Vagina (tissue), 2 donors: ENCODE measurements around the gene MYO3B. TPM values are rescaled to one million over a fixed set of nuclear protein-coding genes. Genes with fewer than 3 reads are reported as not detected.

Experiments
- DNase-seq, 2 donors: peaks; one replicate each; pipeline ENCODE4 v3.0.0-alpha.2; 2017; ENCODE audit errors: extremely low spot score in 2 of 2
- H3K27ac ChIP-seq: fragments of 200-600 bp; sonication (generic); one replicate; pipeline ENCODE4 v1.5.1; 2019
- H3K27me3 ChIP-seq: fragments of 200-600 bp; sonication (generic); one replicate; pipeline ENCODE4 v1.5.1; 2019
- H3K36me3 ChIP-seq, 2 donors: fragments of 200-600 bp; sonication (generic); one replicate each; pipeline ENCODE4 v1.5.1; 2017 to 2019
- H3K4me1 ChIP-seq: fragments of 200-600 bp; sonication (generic); one replicate; pipeline ENCODE4 v1.5.1; 2019
- H3K4me3 ChIP-seq, 2 donors: fragments of 200-600 bp; sonication (generic); 1 replicate in 1 of 2; 2 replicates in 1 of 2; pipeline ENCODE4 v1.5.1; 2016 to 2019
- H3K9me3 ChIP-seq: fragments of 200-600 bp; sonication (generic); one replicate; pipeline ENCODE4 v1.5.1; 2019
- CTCF ChIP-seq, 3 experiments: fragments of 450-650 bp in 2 of 3; fragments of 200-600 bp in 1 of 3; sonication (generic) in 1 of 3; IDR thresholded peaks; one replicate each; pipeline ENCODE4 v1.5.1; 2017 to 2019; ENCODE audit warnings: antibody characterized with exemption in 3 of 3, mild to moderate bottlenecking in 2 of 3, moderate library complexity in 2 of 3
- POLR2A ChIP-seq, 2 donors: fragments of 450-650 bp; IDR thresholded peaks; one replicate each; pipeline ENCODE4 v1.6.1; 2017; ENCODE audit warnings: antibody characterized with exemption in 2 of 2, mild to moderate bottlenecking in 2 of 2, moderate library complexity in 2 of 2
- POLR2AphosphoS5 ChIP-seq, 2 donors: sonication (generic); formaldehyde crosslinking; IDR thresholded peaks; one replicate each; pipeline ENCODE4 v1.9.0; 2017; ENCODE audit warnings: antibody characterized with exemption in 2 of 2, mild to moderate bottlenecking in 2 of 2, low read depth in 1 of 2; ENCODE audit not compliant: insufficient read depth in 1 of 2
- intact Hi-C: fragments of 100-400 bp; cut with DNase I; formaldehyde crosslinking; loops from one replicate; pipeline ENCODE4 v1.15.1; 2023
- total RNA-seq: library from RNA; depleted of rRNA; stranded (reverse); fragments of >200 nt; gene quantifications from one replicate; pipeline ENCODE4 v1.2.3, GENCODE V29; 2016

The MYO3B gene
- total RNA-seq, 1 donor from 2014 or later, result 0.49 TPM

- H3K4me3 ChIP-seq, result no peak overlapping the region
- DNase-seq, result no peak
- H3K27ac ChIP-seq, result no peak overlapping the region
- H3K9me3 ChIP-seq, result no peaks in the 10 kb centered on the region
- intact Hi-C loops, result no loop called here
- H3K4me1 ChIP-seq, result no peaks in the 10 kb centered on the region
- H3K36me3 ChIP-seq, result no peaks in the 10 kb centered on the region
- no peaks in the 10 kb centered on the region for H3K27me3 ChIP-seq
- TF ChIP-seq POLR2AphosphoS5 (IDR thresholded peaks at IDR 0.05; ENCODE audit: insufficient read depth in 1 of 2, low read depth in 1 of 2), result no peak
- TF ChIP-seq CTCF (IDR thresholded peaks at IDR 0.05), result no peak
- no peak for TF ChIP-seq POLR2A (IDR thresholded peaks at IDR 0.05)
These were observed 119.5 kb downstream of the MYO3B start for GRCh38 chr2:170297496-170297895.

- Histone ChIP-seq H3K36me3 (no peaks in the 10 kb centered on the region), H3K4me1 (no peaks in the 10 kb centered on the region), H3K27me3 (no peaks in the 10 kb centered on the region), H3K4me3 (no peak overlapping the region), H3K9me3 (no peaks in the 10 kb centered on the region), H3K27ac (no peak overlapping the region)
- TF ChIP-seq POLR2AphosphoS5 (IDR thresholded peaks at IDR 0.05; ENCODE audit: insufficient read depth in 1 of 2, low read depth in 1 of 2), result no peak
- TF ChIP-seq POLR2A (IDR thresholded peaks at IDR 0.05), result no peak
- no peak for TF ChIP-seq CTCF (IDR thresholded peaks at IDR 0.05)
- intact Hi-C loops, result no loop called here
- DNase-seq, result no peak
These were observed 120.2 kb downstream of the MYO3B start for GRCh38 chr2:170298115-170298514.

GRCh38 chr2:170298861-170299429, 121.0 kb downstream of the MYO3B start:
- DNase-seq, result no peak
- no peak overlapping the region for H3K4me3 ChIP-seq
- no peak for TF ChIP-seq POLR2AphosphoS5 (IDR thresholded peaks at IDR 0.05; ENCODE audit: insufficient read depth in 1 of 2, low read depth in 1 of 2)
- no peaks in the 10 kb centered on the region for H3K9me3 ChIP-seq
- no peaks in the 10 kb centered on the region for H3K27me3 ChIP-seq
- no peaks in the 10 kb centered on the region for H3K4me1 ChIP-seq
- H3K36me3 ChIP-seq, result no peaks in the 10 kb centered on the region
- intact Hi-C loops, result loop anchor here (1.0 kb wide), 1 partner anchor 15 kb away; no protein-coding TSS in a partner anchor
- no peak overlapping the region for H3K27ac ChIP-seq

GRCh38 chr2:170300993-170301392, 123.0 kb downstream of the MYO3B start:
- TF ChIP-seq POLR2AphosphoS5 (IDR thresholded peaks at IDR 0.05; ENCODE audit: insufficient read depth in 1 of 2, low read depth in 1 of 2) (no peak), CTCF (IDR thresholded peaks at IDR 0.05) (no peak), POLR2A (IDR thresholded peaks at IDR 0.05) (no peak)
- H3K27me3 ChIP-seq, result no peaks in the 10 kb centered on the region
- intact Hi-C loops, result no loop called here
- H3K4me1 ChIP-seq, result no peaks in the 10 kb centered on the region
- H3K36me3 ChIP-seq, result no peaks in the 10 kb centered on the region
- H3K4me3 ChIP-seq, result no peak overlapping the region
- no peak overlapping the region for H3K27ac ChIP-seq
- DNase-seq, result no peak
- H3K9me3 ChIP-seq, result no peaks in the 10 kb centered on the region

- DNase-seq, result no peak
- Histone ChIP-seq H3K27me3 (no peaks in the 10 kb centered on the region), H3K27ac (no peak overlapping the region), H3K9me3 (no peaks in the 10 kb centered on the region), H3K4me1 (no peaks in the 10 kb centered on the region), H3K4me3 (no peak overlapping the region), H3K36me3 (no peaks in the 10 kb centered on the region)
- TF ChIP-seq POLR2A (IDR thresholded peaks at IDR 0.05) (no peak), CTCF (IDR thresholded peaks at IDR 0.05) (no peak), POLR2AphosphoS5 (IDR thresholded peaks at IDR 0.05; ENCODE audit: insufficient read depth in 1 of 2, low read depth in 1 of 2) (no peak)
- intact Hi-C loops, result no loop called here
These were observed 123.7 kb downstream of the MYO3B start for GRCh38 chr2:170301626-170302025.
